GM20000 (cell line): ENCODE data around the gene FRMD4A.

Experiments
- DNase-seq: peaks from one replicate; pipeline ENCODE4 v3.0.0; 2012; ENCODE audit warnings: low spot score
- TF ChIP-seq, protein P1 (sequence below): IDR thresholded peaks from 2 replicates; pipeline ENCODE4 v1.5.1; 2012; ENCODE audit warnings: mild to moderate bottlenecking, control low read depth; ENCODE audit errors: extremely low read depth, missing control alignments

FRMD4A gene

DNA sequence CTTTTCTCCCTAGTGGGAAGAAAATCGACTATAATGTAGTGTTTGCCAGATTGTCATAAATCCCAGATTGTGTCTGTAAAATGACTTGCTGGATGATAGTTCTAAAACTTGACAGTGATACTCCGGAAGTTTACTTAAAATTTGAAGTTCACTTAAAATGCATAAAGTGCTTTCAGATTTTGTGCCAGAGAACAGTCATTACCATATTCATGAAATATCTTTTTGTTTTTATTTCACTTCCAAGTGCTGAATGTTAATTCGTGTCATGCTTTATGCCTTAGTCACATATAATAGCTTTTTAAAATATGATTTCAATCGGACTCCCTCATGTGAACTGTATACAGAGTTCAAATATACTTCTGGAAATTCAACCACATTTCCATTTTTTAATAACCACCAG lies 713.6 kb downstream of the FRMD4A start:
- TF ChIP-seq, protein P1, sequence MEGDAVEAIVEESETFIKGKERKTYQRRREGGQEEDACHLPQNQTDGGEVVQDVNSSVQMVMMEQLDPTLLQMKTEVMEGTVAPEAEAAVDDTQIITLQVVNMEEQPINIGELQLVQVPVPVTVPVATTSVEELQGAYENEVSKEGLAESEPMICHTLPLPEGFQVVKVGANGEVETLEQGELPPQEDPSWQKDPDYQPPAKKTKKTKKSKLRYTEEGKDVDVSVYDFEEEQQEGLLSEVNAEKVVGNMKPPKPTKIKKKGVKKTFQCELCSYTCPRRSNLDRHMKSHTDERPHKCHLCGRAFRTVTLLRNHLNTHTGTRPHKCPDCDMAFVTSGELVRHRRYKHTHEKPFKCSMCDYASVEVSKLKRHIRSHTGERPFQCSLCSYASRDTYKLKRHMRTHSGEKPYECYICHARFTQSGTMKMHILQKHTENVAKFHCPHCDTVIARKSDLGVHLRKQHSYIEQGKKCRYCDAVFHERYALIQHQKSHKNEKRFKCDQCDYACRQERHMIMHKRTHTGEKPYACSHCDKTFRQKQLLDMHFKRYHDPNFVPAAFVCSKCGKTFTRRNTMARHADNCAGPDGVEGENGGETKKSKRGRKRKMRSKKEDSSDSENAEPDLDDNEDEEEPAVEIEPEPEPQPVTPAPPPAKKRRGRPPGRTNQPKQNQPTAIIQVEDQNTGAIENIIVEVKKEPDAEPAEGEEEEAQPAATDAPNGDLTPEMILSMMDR = no peak
- DNase-seq = no peak

DNA sequence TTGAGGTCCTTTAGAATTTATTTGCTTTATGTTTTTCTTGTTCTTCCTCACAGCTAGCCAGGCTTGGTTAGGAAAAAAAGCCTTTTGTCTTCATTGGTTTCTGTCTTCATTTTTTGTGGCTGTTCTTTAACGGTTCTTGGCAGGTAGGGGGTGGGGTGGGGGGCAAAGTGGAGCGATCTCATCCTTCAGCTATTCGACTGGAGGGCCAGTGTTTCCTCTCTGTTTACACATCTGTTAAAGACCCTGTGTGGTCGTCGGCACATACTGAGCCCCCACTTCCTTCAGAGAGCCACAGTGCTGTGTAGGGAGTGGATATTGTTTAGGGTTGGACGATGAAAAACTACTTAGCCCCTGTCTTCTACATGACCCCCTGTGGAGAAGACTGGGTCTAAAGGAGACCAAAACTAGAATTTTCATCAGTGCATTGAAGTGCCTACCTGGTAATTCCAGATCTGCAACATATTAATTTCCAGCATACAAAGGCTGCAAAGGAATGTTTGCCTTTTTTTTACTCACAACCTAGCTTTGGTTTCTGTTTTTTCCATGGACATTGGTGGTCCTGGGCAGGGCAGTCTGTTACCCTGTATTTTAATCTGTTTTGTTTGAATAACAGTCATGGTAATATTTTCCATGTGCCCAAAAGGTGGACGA lies 714.9 kb downstream of the FRMD4A start:
- TF ChIP-seq, protein P1 = no peak
- no peak for DNase-seq

DNA sequence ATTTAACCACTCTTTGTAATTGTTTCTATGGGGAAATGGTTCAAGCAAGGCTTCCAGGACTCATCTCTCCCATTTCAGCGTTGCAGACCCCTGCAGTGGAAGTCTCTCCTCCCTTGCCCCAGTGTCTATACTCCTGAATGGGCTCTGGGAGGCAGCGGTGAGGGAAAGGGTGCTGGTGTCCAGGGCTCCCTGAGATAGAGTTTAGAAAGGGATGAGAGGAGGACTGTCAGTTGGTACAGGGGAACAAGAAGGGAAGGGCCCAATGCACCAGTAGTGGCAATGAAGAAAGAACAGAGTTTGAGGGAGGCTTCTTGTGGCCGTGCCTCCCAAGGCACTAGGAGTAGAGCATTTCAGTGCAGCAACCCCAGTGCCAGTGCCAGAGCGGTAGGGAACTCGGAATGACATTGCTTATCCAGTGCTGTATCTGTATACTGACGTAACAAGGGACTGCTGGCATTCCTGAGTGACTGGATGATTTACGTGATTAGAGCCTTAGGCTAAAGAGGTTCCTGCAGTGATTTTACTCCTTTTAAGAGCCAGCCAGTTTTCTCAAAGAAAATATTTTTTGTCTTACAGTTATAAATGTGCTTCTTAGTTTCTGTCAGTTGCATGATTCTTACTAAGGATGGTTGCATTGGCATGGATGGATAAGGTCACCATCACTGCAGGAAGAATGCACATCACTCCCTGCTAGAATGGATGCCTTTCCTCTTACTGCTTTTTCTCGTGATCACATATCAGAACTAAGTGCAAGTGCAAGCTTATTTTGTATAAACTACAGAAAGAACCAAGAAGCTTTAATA lies 716.0 kb downstream of the FRMD4A start:
- TF ChIP-seq, protein P1 = no peak
- DNase-seq = no peak

DNA sequence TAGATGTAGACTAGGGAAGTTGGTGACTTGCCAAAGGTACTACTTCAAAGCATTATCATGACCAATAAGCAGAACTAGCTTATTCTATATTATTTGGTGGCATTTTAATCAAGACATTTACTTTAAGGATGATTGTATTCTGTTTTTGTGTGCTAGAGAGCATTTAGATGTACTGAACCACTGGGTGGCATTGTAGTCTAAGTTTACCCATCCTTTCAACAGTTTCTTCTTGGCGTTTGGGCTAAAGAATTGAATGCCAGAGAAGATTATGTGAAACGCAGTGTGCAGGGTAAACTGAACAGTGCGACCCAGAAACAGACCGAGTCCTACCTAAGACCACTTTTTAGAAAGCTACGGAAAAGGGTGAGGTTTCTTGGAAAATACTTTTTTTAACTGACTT lies 717.2 kb downstream of the FRMD4A start:
- TF ChIP-seq, protein P1 = peak; percentile 3
- DNase-seq = no peak

DNA sequence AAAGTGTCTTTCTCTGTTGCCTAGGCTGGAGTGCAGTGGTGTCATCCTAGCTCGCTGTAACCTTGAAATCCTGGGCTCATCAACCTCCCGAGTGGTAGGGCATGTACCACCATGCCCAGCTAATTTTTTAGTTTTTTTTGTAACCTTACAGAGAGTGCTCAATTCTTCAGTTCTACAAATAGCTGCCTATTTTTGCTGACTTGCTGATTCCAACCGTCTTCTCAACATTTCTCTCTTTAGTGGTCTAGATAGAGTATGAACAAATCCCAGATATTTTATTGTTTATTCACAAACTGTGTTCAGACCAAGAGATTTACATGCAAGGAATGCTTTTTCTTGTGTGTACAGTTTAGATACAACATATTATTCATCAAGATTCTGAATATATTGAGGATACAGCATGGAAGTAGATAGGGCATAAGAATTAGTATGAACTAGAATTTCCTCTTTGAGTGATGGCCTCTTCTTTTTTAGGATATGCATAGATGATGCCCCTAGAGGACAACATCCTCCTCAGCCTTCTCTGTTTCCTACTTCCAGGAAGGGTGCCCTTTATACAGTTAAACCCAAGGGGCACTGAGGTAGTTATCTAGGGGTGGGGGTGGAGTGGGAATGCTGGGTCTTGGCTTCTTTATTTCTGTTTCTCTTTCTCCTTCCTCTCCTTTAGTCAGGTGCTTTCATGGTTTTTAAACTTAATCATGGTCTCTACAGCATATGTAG lies 717.9 kb downstream of the FRMD4A start:
- no peak for DNase-seq
- TF ChIP-seq, protein P1 = no peak

DNA sequence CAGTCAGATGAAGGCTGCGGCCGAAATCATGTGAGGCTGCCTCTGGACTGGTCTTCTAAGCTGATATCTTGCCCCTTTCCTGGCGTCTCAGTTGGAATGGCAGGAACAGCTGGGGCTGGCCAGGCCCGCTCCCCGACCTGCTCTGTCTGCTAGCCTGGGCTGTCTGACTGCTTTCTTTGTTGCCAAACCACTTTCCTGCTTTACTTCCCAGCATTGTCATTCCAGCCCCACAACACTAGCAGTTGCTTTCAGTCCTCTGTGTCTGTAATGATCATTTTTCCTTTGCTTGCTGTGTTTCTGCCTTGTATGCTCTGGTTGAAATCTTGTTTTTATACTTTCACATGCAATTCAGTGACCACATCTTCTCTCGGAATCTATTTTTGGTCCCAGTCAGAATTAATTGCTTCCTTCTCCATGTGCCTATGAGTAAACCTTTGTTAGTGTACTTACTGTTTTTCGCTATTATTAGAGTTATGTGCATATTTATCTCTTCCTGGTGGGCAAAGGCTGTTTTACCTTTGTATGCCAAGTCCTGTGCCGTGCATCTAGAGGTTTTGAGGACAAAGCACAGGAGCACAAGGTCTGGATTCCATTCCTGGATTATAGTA lies 722.4 kb downstream of the FRMD4A start:
- DNase-seq = no peak
- TF ChIP-seq, protein P1 = no peak
